ENCODE data around the gene MACROH2A1. TPM values are rescaled to one million over a fixed set of nuclear protein-coding genes. Genes with fewer than 3 reads are reported as not detected.
"Not testable (repeated sequence)": the region's sequence is repeated elsewhere in the genome, so short reads cannot be mapped to it uniquely, and the experiment has no call there.

MACROH2A1 gene
- total RNA-seq, 1 experiment from 2014 or later = 301 TPM

GRCh38 chr5:135377751-135378680 is 21.0 kb downstream of the MACROH2A1 start:
- DNase-seq (ENCODE audit: low read depth) = no peak

GRCh38 chr5:135376961-135377624 is 21.9 kb downstream of the MACROH2A1 start:
- DNase-seq (ENCODE audit: low read depth) = no peak

- DNase-seq (ENCODE audit: low read depth) = no peak
Measured at GRCh38 chr5:135375040-135375793, 23.8 kb downstream of the MACROH2A1 start.

GRCh38 chr5:135373736-135374515 is 25.1 kb downstream of the MACROH2A1 start:
- DNase-seq (ENCODE audit: low read depth) = no peak

GRCh38 chr5:135372654-135373381 is 26.2 kb downstream of the MACROH2A1 start:
- DNase-seq (ENCODE audit: low read depth) = no peak

- no peak for DNase-seq (ENCODE audit: low read depth)
Measured at GRCh38 chr5:135371622-135372232, 27.3 kb downstream of the MACROH2A1 start.

GRCh38 chr5:135369952-135370351 is 29.1 kb downstream of the MACROH2A1 start:
- no peak for DNase-seq (ENCODE audit: low read depth)

- DNase-seq (ENCODE audit: low read depth) = no peak
Measured at GRCh38 chr5:135367554-135367953, 31.5 kb downstream of the MACROH2A1 start.

GRCh38 chr5:135367076-135367475 is 32.0 kb downstream of the MACROH2A1 start:
- DNase-seq (ENCODE audit: low read depth) = no peak

- DNase-seq (ENCODE audit: low read depth) = no peak
Measured at GRCh38 chr5:135365281-135365680, 33.8 kb downstream of the MACROH2A1 start.

GRCh38 chr5:135364421-135365262 is 34.4 kb downstream of the MACROH2A1 start:
- no peak for DNase-seq (ENCODE audit: low read depth)

- not testable (repeated sequence) for DNase-seq (ENCODE audit: low read depth)
Measured at GRCh38 chr5:135363342-135363741, 35.7 kb downstream of the MACROH2A1 start.

GRCh38 chr5:135362102-135362501 is 36.9 kb downstream of the MACROH2A1 start:
- DNase-seq (ENCODE audit: low read depth) = no peak

GRCh38 chr5:135360278-135361274 is 38.5 kb downstream of the MACROH2A1 start:
- DNase-seq (ENCODE audit: low read depth) = no peak

- DNase-seq (ENCODE audit: low read depth) = no peak
Measured at GRCh38 chr5:135359374-135360165, 39.5 kb downstream of the MACROH2A1 start.

- DNase-seq (ENCODE audit: low read depth) = no peak
Measured at GRCh38 chr5:135357685-135358084, 41.3 kb downstream of the MACROH2A1 start.

All from Daoy (cell line).